Aorta (tissue), 5 donors: ENCODE results near the gene CHMP4A. TPM values are rescaled to one million over a fixed set of nuclear protein-coding genes. Genes with fewer than 3 reads are reported as not detected.

ENCODE experiments used
- ATAC-seq: fragments of 200-7000 bp; cut with Tn5 transposase; one replicate; pipeline ENCODE4 v1.9.1; 2022; ENCODE audit warnings: moderate library complexity; ENCODE audit not compliant: low FRiP score
- DNase-seq, 2 donors: peaks; one replicate each; pipeline ENCODE4 v3.0.0-alpha.2; 2020
- H3K27ac ChIP-seq, 2 donors: one replicate each; pipeline ENCODE4 v1.5.1; 2013; ENCODE audit warnings: low read length in 2 of 2, mild to moderate bottlenecking in 2 of 2, moderate library complexity in 2 of 2, control low read depth in 1 of 2, inconsistent platforms in 1 of 2, low read depth in 1 of 2
- H3K27me3 ChIP-seq, 2 donors: one replicate each; pipeline ENCODE4 v1.6.1; 2013; ENCODE audit warnings: control low read depth in 1 of 2, low read length in 1 of 2, mild to moderate bottlenecking in 1 of 2, moderate library complexity in 1 of 2; ENCODE audit not compliant: insufficient read depth in 2 of 2, control insufficient read depth in 1 of 2
- H3K36me3 ChIP-seq, 2 donors: one replicate each; pipeline ENCODE4 v1.6.1; 2013; ENCODE audit warnings: control low read depth in 1 of 2, low read length in 1 of 2, mild to moderate bottlenecking in 1 of 2; ENCODE audit not compliant: insufficient read depth in 2 of 2, control insufficient read depth in 1 of 2
- H3K4me1 ChIP-seq, 2 donors: one replicate each; pipeline ENCODE4 v1.6.1; 2013; ENCODE audit warnings: low read length in 2 of 2, control low read depth in 1 of 2, mild to moderate bottlenecking in 1 of 2, moderate library complexity in 1 of 2; ENCODE audit not compliant: insufficient read depth in 2 of 2, control insufficient read depth in 1 of 2
- H3K4me3 ChIP-seq, 2 donors: one replicate each; pipeline ENCODE4 v1.5.1; 2013; ENCODE audit warnings: low read length in 2 of 2, control low read depth in 1 of 2, mild to moderate bottlenecking in 1 of 2
- H3K9me3 ChIP-seq: one replicate; pipeline ENCODE4 v1.6.1; 2013; ENCODE audit warnings: mild to moderate bottlenecking, low read length; ENCODE audit not compliant: control insufficient read depth
- WGBS, 2 donors: extraction: QIAGEN DNeasy Blood & Tissue Kit; methylation state at CpG; one replicate each; pipeline ENCODE4 v1.1.7; 2013; 5-methylcytosine and 5-hydroxymethylcytosine counted together
- intact Hi-C, 2 donors: fragments of 100-400 bp; cut with DNase I; formaldehyde crosslinking; loops; one replicate each; pipeline versions ENCODE4 v1.14.2 to v1.15.0; 2022
- polyA plus RNA-seq, 2 donors: library from polyadenylated mRNA; stranded (reverse); fragments of 200-250 nt; gene quantifications; one replicate each; pipeline ENCODE4 v1.2.3, GENCODE V29; 2013
- total RNA-seq, 2 donors: library from RNA; stranded (reverse); fragmentation: NEBNext Ultra II Directional; extraction: Animal tissue kit (Norgen Biotek cat#: 25700); gene quantifications; one replicate each; pipeline ENCODE4 v1.2.1, GENCODE V29; 2021
- donor health status: healthy with polysubstance abuse.
- donor health status: Bipolar disorder and iron deficiency.
- donor health status: DM: no; HTN: no; CAD: no.
- donor health status: DM: no; HTN: no; CAD: no.
- donor health status: DM: yes; HTN: yes; CAD: no.

The CHMP4A gene
- total and polyA plus RNA-seq, 4 donors = 38.3 to 179 (median 88.1) TPM

GRCh38 chr14:24195186-24196070 lies 17.9 kb downstream of the CHMP4A start, which contains the start of gene TM9SF1:
Gene TM9SF1, minus strand, starts transcription at chr14:24195441. Its CDS starts 422 bp downstream, at chr14:24195019.
- 0% methylated on average over 87 to 89 of the region's 89 CpGs for WGBS, 2 donors
- DNase-seq = peak; percentile 93 to 97
- peaks cover 0 to 2% of the 10 kb centered on the region in 2 donors for H3K36me3 ChIP-seq
- no peaks in the 10 kb centered on the region for H3K9me3 ChIP-seq
- peak within 1 kb of the TSS; percentile 65 to 77 for H3K4me3 ChIP-seq
- peaks cover 0 to 4% of the 10 kb centered on the region in 2 donors for H3K4me1 ChIP-seq
- peak; percentile 96 for ATAC-seq
- intact Hi-C loops = loop anchor here (1.0 to 5.0 kb wide), 2 partner anchors 37 kb away; partner anchors contain the start of genes GMPR2 (in 2 of the 2) and NEDD8 (in 2 of the 2)
- no peaks in the 10 kb centered on the region for H3K27me3 ChIP-seq
- peak within 1 kb of the TSS; percentile 55 to 81 for H3K27ac ChIP-seq

GRCh38 chr14:24194873-24195185 lies 18.5 kb downstream of the CHMP4A start:
- no peak for ATAC-seq
- Histone ChIP-seq H3K4me3 (peak overlapping the region; percentile 45 to 77), H3K9me3 (no peaks in the 10 kb centered on the region), H3K4me1 (peaks cover 0 to 4% of the 10 kb centered on the region in 2 donors), H3K27me3 (no peaks in the 10 kb centered on the region), H3K36me3 (peaks cover 0 to 2% of the 10 kb centered on the region in 2 donors), H3K27ac (peak overlapping the region; percentile 55 to 81)
- intact Hi-C loops = loop anchor here (1.0 to 5.0 kb wide), 2 partner anchors 37 kb away; partner anchors contain the start of genes GMPR2 (in 2 of the 2) and NEDD8 (in 2 of the 2)
- no peak for DNase-seq
- WGBS, 2 donors = 37% methylated on average over 8 of the region's 8 CpGs

- ATAC-seq (no peak), DNase-seq (no peak)
- peak overlapping the region; percentile 45 to 77 for H3K4me3 ChIP-seq
- peaks cover 0 to 2% of the 10 kb centered on the region in 2 donors for H3K36me3 ChIP-seq
- peak overlapping the region in 1 of 2 donors; percentile 55 for H3K27ac ChIP-seq
- H3K4me1 ChIP-seq = peaks cover 0 to 4% of the 10 kb centered on the region in 2 donors
- intact Hi-C loops = no loop called here
- no peaks in the 10 kb centered on the region for H3K27me3 ChIP-seq
- no peaks in the 10 kb centered on the region for H3K9me3 ChIP-seq
- 67 to 74% methylated on average over 7 of the region's 7 CpGs for WGBS, 2 donors
Observed at GRCh38 chr14:24194186-24194872, 19.0 kb downstream of the CHMP4A start.

- H3K4me1 ChIP-seq = peaks cover 0 to 4% of the 10 kb centered on the region in 2 donors
- intact Hi-C loops = no loop called here
Observed at GRCh38 chr14:24192933-24193332, 20.4 kb downstream of the CHMP4A start.

GRCh38 chr14:24190416-24190815 lies 22.9 kb downstream of the CHMP4A start:
- Histone ChIP-seq H3K27ac (no peak overlapping the region), H3K4me1 (peaks cover 0 to 4% of the 10 kb centered on the region in 2 donors), H3K9me3 (no peaks in the 10 kb centered on the region), H3K4me3 (no peak overlapping the region), H3K36me3 (peaks cover 0 to 2% of the 10 kb centered on the region in 2 donors), H3K27me3 (no peaks in the 10 kb centered on the region)
- ATAC-seq (no peak), DNase-seq (no peak)
- WGBS, 2 donors = 85 to 95% methylated on average over 10 of the region's 10 CpGs
- intact Hi-C loops = no loop called here

More at GRCh38 chr14:24192933-24193332, 20.4 kb downstream of the CHMP4A start:
- H3K9me3 ChIP-seq = no peaks in the 10 kb centered on the region
- no peak overlapping the region for H3K4me3 ChIP-seq
- WGBS, 2 donors = 96 to 97% methylated on average over 15 of the region's 15 CpGs
- no peak overlapping the region for H3K27ac ChIP-seq
- DNase-seq (no peak), ATAC-seq (no peak)
- no peaks in the 10 kb centered on the region for H3K27me3 ChIP-seq
- peaks cover 0 to 2% of the 10 kb centered on the region in 2 donors for H3K36me3 ChIP-seq

GRCh38 chr14:24189460-24189859 lies 23.8 kb downstream of the CHMP4A start:
- H3K4me3 ChIP-seq = no peak overlapping the region
- peaks cover 0 to 2% of the 10 kb centered on the region in 2 donors for H3K36me3 ChIP-seq
- H3K9me3 ChIP-seq = no peaks in the 10 kb centered on the region
- intact Hi-C loops = loop anchor here in 1 of 2 donors (2.0 kb wide), 1 partner anchor 29 kb away; the partner anchor contains the start of gene IRF9
- WGBS, 2 donors = 91 to 94% methylated on average over 9 of the region's 9 CpGs
- no peak overlapping the region for H3K27ac ChIP-seq
- DNase-seq (no peak), ATAC-seq (no peak)
- H3K4me1 ChIP-seq = peaks cover 0 to 2% of the 10 kb centered on the region in 2 donors
- no peaks in the 10 kb centered on the region for H3K27me3 ChIP-seq

GRCh38 chr14:24189059-24189375 lies 24.3 kb downstream of the CHMP4A start:
- DNase-seq (no peak), ATAC-seq (no peak)
- no peaks in the 10 kb centered on the region for H3K27me3 ChIP-seq
- H3K4me3 ChIP-seq = no peak overlapping the region
- peaks cover 0 to 2% of the 10 kb centered on the region in 2 donors for H3K36me3 ChIP-seq
- WGBS, 2 donors = 0 to 1% methylated on average over 3 of the region's 3 CpGs
- H3K27ac ChIP-seq = no peak overlapping the region
- intact Hi-C loops = loop anchor here in 1 of 2 donors (2.0 kb wide), 1 partner anchor 28 kb away; the partner anchor contains the start of gene IRF9
- no peaks in the 10 kb centered on the region for H3K9me3 ChIP-seq
- H3K4me1 ChIP-seq = no peaks in the 10 kb centered on the region

- H3K4me1 ChIP-seq = no peaks in the 10 kb centered on the region
- peak; percentile 97 for DNase-seq
- no peaks in the 10 kb centered on the region for H3K27me3 ChIP-seq
- peak within 1 kb of the TSS; percentile 44 to 61 for H3K4me3 ChIP-seq
- 0 to 1% methylated on average over 62 to 65 of the region's 65 CpGs for WGBS, 2 donors
- peak within 1 kb of the TSS in 1 of 2 donors; percentile 33 for H3K27ac ChIP-seq
- H3K36me3 ChIP-seq = peaks cover 0 to 2% of the 10 kb centered on the region in 2 donors
- intact Hi-C loops = loop anchor here in 1 of 2 donors (2.0 kb wide), 1 partner anchor 28 kb away; the partner anchor contains the start of gene IRF9
- peak; percentile 97 for ATAC-seq
- H3K9me3 ChIP-seq = no peaks in the 10 kb centered on the region
Observed at GRCh38 chr14:24188251-24189058, 24.8 kb downstream of the CHMP4A start, which contains the start of gene IPO4. Gene IPO4, minus strand, starts transcription at chr14:24188816. Its CDS starts 29 bp downstream, at chr14:24188787.
